WTC11 (cell line): ENCODE results near the gene RASAL3. TPM values are rescaled to one million over a fixed set of nuclear protein-coding genes. Genes with fewer than 3 reads are reported as not detected.

Source experiments
- ATAC-seq: fragments of 200-7000 bp; cut with Tn5 transposase; 2 replicates; pipeline ENCODE4 v1.10.0; 2021; ENCODE audit warnings: mild to moderate bottlenecking, moderate library complexity
- CTCF ChIA-PET: fragments of 300-600 bp; sonication (Branson Sonifier 250); formaldehyde crosslinking; loops from one replicate; lab custom pipeline; 2021; ENCODE audit warnings: antibody characterized with exemption; lab: Charles Lee
- POLR2A ChIA-PET: fragments of 350-600 bp; sonication (Branson Sonifier 250); formaldehyde crosslinking; loops from one replicate; lab custom pipeline; 2021; ENCODE audit warnings: antibody characterized with exemption; lab: Charles Lee
- DNase-seq: peaks from one replicate; pipeline ENCODE4 v3.0.0; 2021; ENCODE audit warnings: low spot score
- H3K27ac Mint-ChIP-seq: 2 replicates; pipeline ENCODE4 v1.8.0; 2021; ENCODE audit warnings: mixed read lengths
- H3K27me3 Mint-ChIP-seq: 2 replicates; pipeline ENCODE4 v1.8.0; 2021; ENCODE audit warnings: low read depth, mild to moderate bottlenecking, moderate library complexity, mixed read lengths
- H3K36me3 Mint-ChIP-seq: 2 replicates; pipeline ENCODE4 v1.8.0; 2021; ENCODE audit warnings: mixed read lengths
- H3K4me1 Mint-ChIP-seq: 2 replicates; pipeline ENCODE4 v1.8.0; 2022; ENCODE audit warnings: mixed read lengths
- H3K4me3 Mint-ChIP-seq: 2 replicates; pipeline ENCODE4 v1.8.0; 2021; ENCODE audit warnings: mild to moderate bottlenecking, moderate library complexity, mixed read lengths
- H3K9me3 Mint-ChIP-seq: 2 replicates; pipeline ENCODE4 v1.8.0; 2021; ENCODE audit warnings: mixed read lengths
- CBFB ChIP-seq: sonication (generic); formaldehyde crosslinking; IDR thresholded peaks from 2 replicates; pipeline ENCODE4 v1.8.1; 2022; ENCODE audit warnings: mild to moderate bottlenecking, low read depth, missing genetic modification reagents
- CDX4 ChIP-seq: fragments of 250-450 bp; sonication (Bioruptor Pico); IDR thresholded peaks from 2 replicates; pipeline ENCODE4 v1.9.0; 2021; ENCODE audit warnings: moderate library complexity, mild to moderate bottlenecking, inconsistent platforms, borderline replicate concordance
- E2F1 ChIP-seq: sonication (generic); formaldehyde crosslinking; IDR thresholded peaks from 2 replicates; pipeline ENCODE4 v1.8.0; 2022; ENCODE audit warnings: mild to moderate bottlenecking, missing genetic modification reagents
- ESRRA ChIP-seq: sonication (generic); formaldehyde crosslinking; IDR thresholded peaks from 2 replicates; pipeline ENCODE4 v1.8.1; 2022; ENCODE audit warnings: mild to moderate bottlenecking, missing genetic modification reagents, borderline replicate concordance
- GTF2I ChIP-seq: fragments of 250-450 bp; sonication (Bioruptor Pico); conservative IDR thresholded peaks from 2 replicates; pipeline ENCODE4 v1.4.0; 2021; ENCODE audit warnings: mild to moderate bottlenecking
- JAZF1 ChIP-seq: fragments of 250-450 bp; sonication (Bioruptor Pico); IDR thresholded peaks from 2 replicates; pipeline ENCODE4 v1.9.0; 2021; ENCODE audit warnings: moderate library complexity, mild to moderate bottlenecking, inconsistent platforms
- JUN ChIP-seq: sonication (generic); formaldehyde crosslinking; IDR thresholded peaks from 2 replicates; pipeline ENCODE4 v1.8.0; 2023; ENCODE audit warnings: mild to moderate bottlenecking, missing genetic modification reagents
- MYBL2 ChIP-seq: sonication (generic); formaldehyde crosslinking; IDR thresholded peaks from 2 replicates; pipeline ENCODE4 v1.8.1; 2023; ENCODE audit warnings: mild to moderate bottlenecking, moderate library complexity, missing genetic modification reagents
- NFATC4 ChIP-seq: fragments of 250-450 bp; sonication (Bioruptor Pico); IDR thresholded peaks from 2 replicates; pipeline ENCODE4 v1.9.0; 2021; ENCODE audit warnings: mild to moderate bottlenecking
- SMAD4 ChIP-seq: sonication (generic); formaldehyde crosslinking; IDR thresholded peaks from 2 replicates; pipeline ENCODE4 v1.8.0; 2022; ENCODE audit warnings: mild to moderate bottlenecking, missing genetic modification reagents
- TEAD1 ChIP-seq: sonication (generic); formaldehyde crosslinking; IDR thresholded peaks from 2 replicates; pipeline ENCODE4 v1.8.0; 2022; ENCODE audit warnings: mild to moderate bottlenecking, missing genetic modification reagents
- TP53 ChIP-seq: sonication (generic); formaldehyde crosslinking; IDR thresholded peaks from 2 replicates; pipeline ENCODE4 v1.8.1; 2023; ENCODE audit warnings: mild to moderate bottlenecking, missing genetic modification reagents
- ZNF281 ChIP-seq: sonication (generic); formaldehyde crosslinking; IDR thresholded peaks from 2 replicates; pipeline ENCODE4 v1.8.0; 2023; ENCODE audit warnings: mild to moderate bottlenecking, missing genetic modification reagents
- ZNF396 ChIP-seq: fragments of 250-450 bp; sonication (Bioruptor Pico); IDR thresholded peaks from 2 replicates; pipeline ENCODE4 v1.8.0; 2021; ENCODE audit warnings: mild to moderate bottlenecking, moderate library complexity, borderline replicate concordance
- ZNF416 ChIP-seq: fragments of 250-450 bp; sonication (Bioruptor Pico); IDR thresholded peaks from 2 replicates; pipeline ENCODE4 v1.9.0; 2021; ENCODE audit warnings: mild to moderate bottlenecking, inconsistent platforms
- ZNF671 ChIP-seq: fragments of 250-450 bp; sonication (Bioruptor Pico); IDR thresholded peaks from 2 replicates; pipeline ENCODE4 v1.8.0; 2021; ENCODE audit warnings: mild to moderate bottlenecking
- total RNA-seq: library from RNA; stranded (reverse); gene quantifications from 3 replicates; pipeline ENCODE4 v1.2.3, GENCODE V29; 2021
- TF ChIP-seq, protein P1 (sequence below): sonication (generic); formaldehyde crosslinking; IDR thresholded peaks from 2 replicates; pipeline ENCODE4 v1.8.0; 2023; ENCODE audit warnings: missing genetic modification reagents
- TF ChIP-seq, protein P2 (sequence below): fragments of 250-450 bp; sonication (Bioruptor Pico); IDR thresholded peaks from 2 replicates; pipeline ENCODE4 v1.9.0; 2021; ENCODE audit warnings: mild to moderate bottlenecking
- TF ChIP-seq, protein P3 (sequence below): sonication (generic); formaldehyde crosslinking; IDR thresholded peaks from 2 replicates; pipeline ENCODE4 v1.8.1; 2022; ENCODE audit warnings: missing genetic modification reagents, borderline replicate concordance

The RASAL3 gene
- total RNA-seq, 1 experiment from 2014 or later, result 1.6 TPM

DNA sequence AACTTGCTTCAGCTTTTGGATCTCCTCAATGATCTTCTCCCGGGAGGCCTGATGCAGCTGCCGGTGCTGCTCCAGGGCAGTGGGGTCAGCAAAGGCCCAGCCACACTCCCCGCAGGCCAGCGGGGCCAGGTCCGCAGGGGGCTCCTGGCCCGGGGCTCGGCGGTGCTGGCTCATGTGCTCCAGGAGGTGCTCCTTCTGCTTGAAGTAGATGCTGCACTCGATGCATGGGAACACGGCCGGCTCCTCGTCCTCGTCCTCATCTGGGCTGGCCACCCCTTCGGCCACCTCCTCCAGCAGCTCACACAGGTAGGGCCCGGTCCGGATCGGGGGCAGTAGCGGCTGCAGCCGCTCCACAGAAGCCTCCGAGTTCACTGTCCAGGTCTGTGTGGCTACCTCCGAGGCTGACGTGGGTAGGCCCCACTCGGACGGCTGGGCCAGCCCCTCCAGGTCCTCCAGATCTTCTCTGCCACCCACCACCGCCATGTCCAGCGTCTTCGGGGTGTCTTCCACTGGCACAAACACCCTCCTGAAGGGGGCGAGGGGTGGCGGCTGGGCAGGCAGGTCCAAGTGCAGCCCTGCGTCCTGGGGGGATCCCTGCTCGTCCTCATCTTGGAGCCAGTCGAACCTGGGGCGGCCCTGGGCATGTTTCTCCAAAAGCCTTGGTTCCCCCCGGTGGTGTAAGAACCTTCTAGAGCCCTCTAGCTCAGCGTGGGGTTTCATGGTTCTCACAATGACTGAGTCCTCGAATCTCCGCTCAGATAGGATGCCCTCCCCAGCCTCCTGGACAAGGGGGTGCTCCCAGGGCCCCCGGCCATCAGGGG, 24.3 kb downstream of the RASAL3 start:
- no peak overlapping the region for H3K4me3 Mint-ChIP-seq
- POLR2A ChIA-PET, result interaction anchor here (0.6 kb wide), 1 partner anchor 340 kb away, joined by 3 read pairs; no protein-coding TSS in a partner anchor
- no peaks in the 10 kb centered on the region for H3K36me3 Mint-ChIP-seq
- no peak for TF ChIP-seq CBFB (CRISPR knock-in tag)
- TF ChIP-seq, protein P1, sequence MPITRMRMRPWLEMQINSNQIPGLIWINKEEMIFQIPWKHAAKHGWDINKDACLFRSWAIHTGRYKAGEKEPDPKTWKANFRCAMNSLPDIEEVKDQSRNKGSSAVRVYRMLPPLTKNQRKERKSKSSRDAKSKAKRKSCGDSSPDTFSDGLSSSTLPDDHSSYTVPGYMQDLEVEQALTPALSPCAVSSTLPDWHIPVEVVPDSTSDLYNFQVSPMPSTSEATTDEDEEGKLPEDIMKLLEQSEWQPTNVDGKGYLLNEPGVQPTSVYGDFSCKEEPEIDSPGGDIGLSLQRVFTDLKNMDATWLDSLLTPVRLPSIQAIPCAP (CRISPR knock-in tag), result no peak
- TF ChIP-seq ESRRA (CRISPR knock-in tag), result no peak
- TF ChIP-seq ZNF671 (CRISPR knock-in tag), result no peak
- TF ChIP-seq, protein P2, sequence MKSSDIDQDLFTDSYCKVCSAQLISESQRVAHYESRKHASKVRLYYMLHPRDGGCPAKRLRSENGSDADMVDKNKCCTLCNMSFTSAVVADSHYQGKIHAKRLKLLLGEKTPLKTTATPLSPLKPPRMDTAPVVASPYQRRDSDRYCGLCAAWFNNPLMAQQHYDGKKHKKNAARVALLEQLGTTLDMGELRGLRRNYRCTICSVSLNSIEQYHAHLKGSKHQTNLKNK, result no peak
- no peak for TF ChIP-seq MYBL2 (CRISPR knock-in tag)
- no peak for TF ChIP-seq GTF2I (CRISPR knock-in tag)
- no peak for TF ChIP-seq JUN (CRISPR knock-in tag)
- no peak for TF ChIP-seq E2F1 (CRISPR knock-in tag)
- no peak for TF ChIP-seq ZNF416 (CRISPR knock-in tag)
- no peak for TF ChIP-seq NFATC4 (CRISPR knock-in tag)
- no peak for TF ChIP-seq ZNF396 (CRISPR knock-in tag)
- TF ChIP-seq, protein P3, sequence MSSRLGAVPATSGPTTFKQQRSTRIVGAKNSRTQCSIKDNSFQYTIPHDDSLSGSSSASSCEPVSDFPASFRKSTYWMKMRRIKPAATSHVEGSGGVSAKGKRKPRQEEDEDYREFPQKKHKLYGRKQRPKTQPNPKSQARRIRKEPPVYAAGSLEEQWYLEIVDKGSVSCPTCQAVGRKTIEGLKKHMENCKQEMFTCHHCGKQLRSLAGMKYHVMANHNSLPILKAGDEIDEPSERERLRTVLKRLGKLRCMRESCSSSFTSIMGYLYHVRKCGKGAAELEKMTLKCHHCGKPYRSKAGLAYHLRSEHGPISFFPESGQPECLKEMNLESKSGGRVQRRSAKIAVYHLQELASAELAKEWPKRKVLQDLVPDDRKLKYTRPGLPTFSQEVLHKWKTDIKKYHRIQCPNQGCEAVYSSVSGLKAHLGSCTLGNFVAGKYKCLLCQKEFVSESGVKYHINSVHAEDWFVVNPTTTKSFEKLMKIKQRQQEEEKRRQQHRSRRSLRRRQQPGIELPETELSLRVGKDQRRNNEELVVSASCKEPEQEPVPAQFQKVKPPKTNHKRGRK (CRISPR knock-in tag), result no peak
- H3K9me3 Mint-ChIP-seq, result no peaks in the 10 kb centered on the region
- CTCF ChIA-PET, result no interaction called here
- H3K27me3 Mint-ChIP-seq, result no peaks in the 10 kb centered on the region; the same call in 1 of the 2 replicates
- H3K4me1 Mint-ChIP-seq, result peaks cover 3% of the 10 kb centered on the region
- ATAC-seq, result no peak
- no peak overlapping the region for H3K27ac Mint-ChIP-seq
- no peak for DNase-seq

GRCh38 chr19:15439078-15439799, 25.1 kb downstream of the RASAL3 start:
- H3K9me3 Mint-ChIP-seq, result no peaks in the 10 kb centered on the region
- H3K4me1 Mint-ChIP-seq, result peaks cover 3% of the 10 kb centered on the region
- CTCF ChIA-PET, result interaction anchor here (1.5 kb wide), 1 partner anchor 20 kb away, joined by 5 read pairs; the partner anchor contains the start of gene AKAP8L
- H3K36me3 Mint-ChIP-seq, result no peaks in the 10 kb centered on the region
- POLR2A ChIA-PET, result no interaction called here
- no peak for TF ChIP-seq JAZF1 (CRISPR knock-in tag)
- H3K27ac Mint-ChIP-seq, result no peak overlapping the region
- DNase-seq (no peak), ATAC-seq (no peak)
- no peak overlapping the region for H3K4me3 Mint-ChIP-seq
- no peaks in the 10 kb centered on the region; the same call in 1 of the 2 replicates for H3K27me3 Mint-ChIP-seq

GRCh38 chr19:15438577-15438976, 25.8 kb downstream of the RASAL3 start:
- no peak overlapping the region for H3K27ac Mint-ChIP-seq
- no peak overlapping the region for H3K4me3 Mint-ChIP-seq
- ChIA-PET POLR2A (no interaction called here), CTCF (interaction anchor here (1.5 kb wide), 1 partner anchor 19 kb away, joined by 5 read pairs; the partner anchor contains the start of gene AKAP8L)
- TF ChIP-seq, protein P2, result no peak
- no peak for TF ChIP-seq TP53 (CRISPR knock-in tag)
- TF ChIP-seq TEAD1 (CRISPR knock-in tag), result no peak
- TF ChIP-seq CDX4, result no peak
- TF ChIP-seq SMAD4, result no peak
- no peak for TF ChIP-seq ZNF671 (CRISPR knock-in tag)
- TF ChIP-seq ESRRA (CRISPR knock-in tag), result no peak
- TF ChIP-seq MYBL2 (CRISPR knock-in tag), result no peak
- no peak for TF ChIP-seq ZNF281 (CRISPR knock-in tag)
- peaks cover 4% of the 10 kb centered on the region for H3K4me1 Mint-ChIP-seq
- H3K27me3 Mint-ChIP-seq, result no peaks in the 10 kb centered on the region; the same call in 1 of the 2 replicates
- H3K9me3 Mint-ChIP-seq, result no peaks in the 10 kb centered on the region
- no peak for DNase-seq
- ATAC-seq, result no peak
- H3K36me3 Mint-ChIP-seq, result no peaks in the 10 kb centered on the region
